Measurements from ENCODE around the gene POTEH.
"Not testable (repeated sequence)": the region's sequence is repeated elsewhere in the genome, so short reads cannot be mapped to it uniquely, and the experiment has no call there.

GRCh38 chr22:15684115-15684514 lies 5.7 kb upstream of the POTEH start:
- TF ChIP-seq POLR2A (IDR thresholded peaks at IDR 0.05; ENCODE audit: low read length); GATA1 (IDR thresholded peaks at IDR 0.05; ENCODE audit: low read depth, low read length): not testable (repeated sequence)
